IMR-90 (cell line): Measurements from ENCODE around the gene IST1. TPM values are rescaled to one million over a fixed set of nuclear protein-coding genes. Genes with fewer than 3 reads are reported as not detected.

Experiments used
- ATAC-seq: fragments of 200-7000 bp; cut with Tn5 transposase; 2 replicates; pipeline ENCODE4 v1.9.1; 2020; ENCODE audit warnings: low read depth, mild to moderate bottlenecking, moderate library complexity
- BruUV-seq: library from RNA; stranded (reverse); fragments of 400-500 nt; replicated peaks from 2 replicates; lab custom pipeline; 2021; lab: Mats Ljungman, UMichigan
- CTCF ChIA-PET: fragments of 300-600 bp; formaldehyde crosslinking; extraction: SDS; loops from one replicate; lab custom pipeline; 2021; ENCODE audit warnings: antibody characterized with exemption; lab: Yijun Ruan, JAX
- POLR2A ChIA-PET: fragments of 300-600 bp; sonication (Branson Sonifier 250); formaldehyde crosslinking; loops from one replicate; lab custom pipeline; 2022; ENCODE audit warnings: antibody characterized with exemption; ENCODE audit not compliant: unreplicated experiment; lab: Charles Lee
- DNase-seq: peaks from one replicate; pipeline ENCODE4 v3.0.0; 2013
- H2AFZ ChIP-seq: replicated peaks from 2 replicates; pipeline ENCODE3; 2013; ENCODE audit warnings: low read length, mild to moderate bottlenecking; ENCODE audit not compliant: poor library complexity
- H2AK5ac ChIP-seq: 2 replicates; pipeline ENCODE4 v1.6.1; 2013; ENCODE audit warnings: low read depth, low read length, inconsistent platforms
- H2AK9ac ChIP-seq: replicated peaks from 2 replicates; pipeline ENCODE3; 2013; ENCODE audit warnings: mild to moderate bottlenecking, low read depth, low read length, moderate library complexity; ENCODE audit not compliant: poor library complexity
- H2BK120ac ChIP-seq: 2 replicates; pipeline ENCODE4 v1.6.1; 2013; ENCODE audit warnings: low read depth, low read length, inconsistent platforms
- H2BK15ac ChIP-seq: 3 replicates; pipeline ENCODE4 v1.6.1; 2013; ENCODE audit warnings: low read depth, low read length, inconsistent platforms
- H2BK20ac ChIP-seq: 2 replicates; pipeline ENCODE4 v1.6.1; 2013; ENCODE audit warnings: low read depth, mild to moderate bottlenecking, inconsistent platforms, low read length, moderate library complexity
- H2BK5ac ChIP-seq: 2 replicates; pipeline ENCODE4 v1.6.1; 2013; ENCODE audit warnings: mild to moderate bottlenecking, low read depth, low read length, inconsistent platforms; ENCODE audit not compliant: poor library complexity, severe bottlenecking
- H3K14ac ChIP-seq: replicated peaks from 2 replicates; pipeline ENCODE4 v1.6.1; 2013; ENCODE audit warnings: low read depth, low read length, inconsistent platforms
- H3K18ac ChIP-seq: 2 replicates; pipeline ENCODE4 v1.6.1; 2013; ENCODE audit warnings: low read depth, low read length, control low read depth
- H3K23ac ChIP-seq: 2 replicates; pipeline ENCODE4 v1.6.1; 2013; ENCODE audit warnings: low read depth, low read length, inconsistent platforms
- H3K27ac ChIP-seq: 2 replicates; pipeline ENCODE4 v1.5.1; 2013; ENCODE audit warnings: mild to moderate bottlenecking, control low read depth, low read length; ENCODE audit not compliant: insufficient read depth
- H3K27me3 ChIP-seq: 2 replicates; pipeline ENCODE4 v1.6.1; 2013; ENCODE audit warnings: low read length; ENCODE audit not compliant: control insufficient read depth, insufficient read depth
- H3K36me3 ChIP-seq: 2 replicates; pipeline ENCODE4 v1.6.1; 2013; ENCODE audit warnings: low read length, mixed read lengths; ENCODE audit not compliant: control insufficient read depth, insufficient read depth
- H3K4ac ChIP-seq: 2 replicates; pipeline ENCODE4 v1.6.1; 2013; ENCODE audit warnings: low read depth, low read length, inconsistent platforms
- H3K4me1 ChIP-seq: 2 replicates; pipeline ENCODE4 v1.6.1; 2013; ENCODE audit warnings: low read length, mixed read lengths; ENCODE audit not compliant: control insufficient read depth, insufficient read depth
- H3K4me2 ChIP-seq: 2 replicates; pipeline ENCODE4 v1.6.1; 2013; ENCODE audit warnings: low read depth, mild to moderate bottlenecking, control low read depth, low read length, moderate library complexity
- H3K4me3 ChIP-seq: 2 replicates; pipeline ENCODE4 v1.5.1; 2013; ENCODE audit warnings: low read depth, mild to moderate bottlenecking, control low read depth, low read length, moderate library complexity; ENCODE audit not compliant: insufficient read depth
- H3K56ac ChIP-seq: 2 replicates; pipeline ENCODE4 v1.6.1; 2013; ENCODE audit warnings: low read length, inconsistent platforms; ENCODE audit not compliant: insufficient read depth; ENCODE audit errors: extremely low read depth
- H3K79me1 ChIP-seq, 2 experiments: 2 replicates each; pipeline ENCODE4 v1.6.1; 2013; ENCODE audit warnings: low read length in 2 of 2, inconsistent platforms in 1 of 2, low read depth in 1 of 2
- H3K9ac ChIP-seq: 2 replicates; pipeline ENCODE4 v1.6.1; 2013; ENCODE audit warnings: low read depth, low read length, control low read depth
- H3K9me1 ChIP-seq: 2 replicates; pipeline ENCODE4 v1.6.1; 2013; ENCODE audit warnings: low read length, inconsistent platforms; ENCODE audit not compliant: insufficient read depth
- H3K9me3 ChIP-seq: 2 replicates; pipeline ENCODE4 v1.6.1; 2013; ENCODE audit warnings: low read length; ENCODE audit not compliant: control insufficient read depth, insufficient read depth
- H4K20me1 ChIP-seq: 2 replicates; pipeline ENCODE4 v1.6.1; 2013; ENCODE audit warnings: low read length, inconsistent platforms; ENCODE audit not compliant: insufficient read depth
- H4K5ac ChIP-seq: 2 replicates; pipeline ENCODE4 v1.6.1; 2013; ENCODE audit warnings: mild to moderate bottlenecking, low read depth, low read length, control low read depth
- H4K8ac ChIP-seq, 2 experiments: 2 replicates each; pipeline ENCODE4 v1.6.1; 2013; ENCODE audit warnings: low read depth in 2 of 2, low read length in 2 of 2, control low read depth in 1 of 2, inconsistent platforms in 1 of 2
- H4K91ac ChIP-seq: 2 replicates; pipeline ENCODE4 v1.6.1; 2013; ENCODE audit warnings: low read depth, low read length, inconsistent platforms; ENCODE audit not compliant: insufficient read depth
- FOS ChIP-seq: fragments of 150-350 bp; IDR thresholded peaks from 2 replicates; pipeline ENCODE4 v1.6.1; 2016; ENCODE audit warnings: low read depth, low read length
- RAD21 ChIP-seq: IDR thresholded peaks from 2 replicates; pipeline ENCODE4 v1.6.1; 2012; ENCODE audit warnings: low read length, improper control_type of control experiment
- SMC3 ChIP-seq: fragments of 150-350 bp; IDR thresholded peaks from 2 replicates; pipeline ENCODE4 v1.6.1; 2016; ENCODE audit warnings: low read depth, mild to moderate bottlenecking, antibody characterized with exemption, low read length, moderate library complexity
- WGBS, 2 experiments: methylation state at CpG; one replicate each; pipeline versions ENCODE4 v1.1.5 to v1.1.7; 2013; ENCODE audit warnings: missing lambda C conversion rate in 2 of 2; ENCODE audit not compliant: insufficient read length in 1 of 2; ENCODE audit errors: extremely low coverage in 2 of 2; 5-methylcytosine and 5-hydroxymethylcytosine counted together
- dilution Hi-C: fragments of 300-500 bp; cut with HindIII; formaldehyde crosslinking; loops from one replicate; pipeline ENCODE4 v1.14.3; 2018; ENCODE audit warnings: low sequenced_read_pairs; ENCODE audit not compliant: unreplicated experiment
- in situ Hi-C: fragments of 300-500 bp; cut with MboI; formaldehyde crosslinking; loops from 3 replicates; pipeline ENCODE4 v1.14.3; 2019; ENCODE audit warnings: low sequenced_read_pairs, inconsistent platforms, mixed read lengths
- intact Hi-C: fragments of 100-400 bp; cut with micrococcal nuclease; formaldehyde crosslinking; loops from 2 replicates; pipeline ENCODE4 v1.10.0; 2022
- polyA plus RNA-seq, 3 experiments: library from polyadenylated mRNA; depleted of rRNA; stranded (reverse); fragments of >200 nt; gene quantifications; 2 replicates each; pipeline ENCODE4 v1.2.3, GENCODE V29; 2012; ENCODE audit warnings: low replicate concordance in 1 of 3
- total RNA-seq: library from RNA; depleted of rRNA; stranded (reverse); fragments of >200 nt; gene quantifications from 2 replicates; pipeline ENCODE4 v1.2.3, GENCODE V29; 2012
- TF ChIP-seq, protein P1 (sequence below): conservative IDR thresholded peaks from 2 replicates; pipeline ENCODE4 v1.5.1; 2012; ENCODE audit warnings: mild to moderate bottlenecking, low read depth, low read length, improper control_type of control experiment
- TF ChIP-seq, protein P2 (sequence below): fragments of 150-350 bp; IDR thresholded peaks from 2 replicates; pipeline ENCODE4 v1.6.1; 2016; ENCODE audit warnings: low read depth, mild to moderate bottlenecking, low read length, moderate library complexity, borderline replicate concordance

The IST1 gene
- total and polyA plus RNA-seq, 2 of the 4 experiments (the other 2 are of a cell fraction), result 134 to 186 TPM

DNA sequence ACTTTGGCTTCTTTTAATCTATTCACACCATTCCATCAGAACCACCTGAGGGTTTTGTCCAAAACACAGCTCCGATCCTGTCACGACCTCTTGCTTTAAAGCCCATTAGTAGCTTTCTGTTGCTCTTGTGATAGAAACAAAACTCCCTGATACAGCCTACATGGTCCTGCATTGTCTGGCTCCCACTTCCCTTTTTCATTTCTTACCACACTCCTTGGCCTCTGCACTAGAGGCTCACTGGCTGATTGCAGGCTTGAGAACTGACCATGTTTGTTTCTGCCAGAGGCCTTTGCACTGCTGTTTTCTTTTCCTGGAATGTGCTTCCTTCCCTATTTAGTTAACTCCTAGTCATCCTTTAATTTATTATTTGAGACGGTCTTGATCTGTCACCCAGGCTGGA is 23.7 kb downstream of the IST1 start:
- CTCF ChIA-PET, result no interaction called here
- H4K20me1 ChIP-seq, result peaks cover 76% of the 10 kb centered on the region
- peaks cover 54% of the 10 kb centered on the region for H3K36me3 ChIP-seq
- H2AFZ ChIP-seq, result no peak overlapping the region
- H3K27ac ChIP-seq, result no peak overlapping the region
- TF ChIP-seq FOS (no peak), RAD21 (no peak), SMC3 (no peak)
- TF ChIP-seq, protein P1, sequence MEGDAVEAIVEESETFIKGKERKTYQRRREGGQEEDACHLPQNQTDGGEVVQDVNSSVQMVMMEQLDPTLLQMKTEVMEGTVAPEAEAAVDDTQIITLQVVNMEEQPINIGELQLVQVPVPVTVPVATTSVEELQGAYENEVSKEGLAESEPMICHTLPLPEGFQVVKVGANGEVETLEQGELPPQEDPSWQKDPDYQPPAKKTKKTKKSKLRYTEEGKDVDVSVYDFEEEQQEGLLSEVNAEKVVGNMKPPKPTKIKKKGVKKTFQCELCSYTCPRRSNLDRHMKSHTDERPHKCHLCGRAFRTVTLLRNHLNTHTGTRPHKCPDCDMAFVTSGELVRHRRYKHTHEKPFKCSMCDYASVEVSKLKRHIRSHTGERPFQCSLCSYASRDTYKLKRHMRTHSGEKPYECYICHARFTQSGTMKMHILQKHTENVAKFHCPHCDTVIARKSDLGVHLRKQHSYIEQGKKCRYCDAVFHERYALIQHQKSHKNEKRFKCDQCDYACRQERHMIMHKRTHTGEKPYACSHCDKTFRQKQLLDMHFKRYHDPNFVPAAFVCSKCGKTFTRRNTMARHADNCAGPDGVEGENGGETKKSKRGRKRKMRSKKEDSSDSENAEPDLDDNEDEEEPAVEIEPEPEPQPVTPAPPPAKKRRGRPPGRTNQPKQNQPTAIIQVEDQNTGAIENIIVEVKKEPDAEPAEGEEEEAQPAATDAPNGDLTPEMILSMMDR, result no peak
- TF ChIP-seq, protein P2, sequence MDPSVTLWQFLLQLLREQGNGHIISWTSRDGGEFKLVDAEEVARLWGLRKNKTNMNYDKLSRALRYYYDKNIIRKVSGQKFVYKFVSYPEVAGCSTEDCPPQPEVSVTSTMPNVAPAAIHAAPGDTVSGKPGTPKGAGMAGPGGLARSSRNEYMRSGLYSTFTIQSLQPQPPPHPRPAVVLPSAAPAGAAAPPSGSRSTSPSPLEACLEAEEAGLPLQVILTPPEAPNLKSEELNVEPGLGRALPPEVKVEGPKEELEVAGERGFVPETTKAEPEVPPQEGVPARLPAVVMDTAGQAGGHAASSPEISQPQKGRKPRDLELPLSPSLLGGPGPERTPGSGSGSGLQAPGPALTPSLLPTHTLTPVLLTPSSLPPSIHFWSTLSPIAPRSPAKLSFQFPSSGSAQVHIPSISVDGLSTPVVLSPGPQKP, result no peak
- WGBS, 2 experiments, result 50% methylated on average over 2 of the region's 3 CpGs; no CpG with 5 or more reads in 1 of the 2 experiments
- H3K4ac ChIP-seq, result no peak overlapping the region
- intact Hi-C loops, result no loop called here
- H3K14ac ChIP-seq, result no peak overlapping the region
- H3K4me1 ChIP-seq, result peaks cover 5% of the 10 kb centered on the region
- H3K9me1 ChIP-seq, result peaks cover 11% of the 10 kb centered on the region; the same call in 1 of the 2 replicates
- no peak overlapping the region for H2BK5ac ChIP-seq
- H3K9me3 ChIP-seq, result peaks cover 4% of the 10 kb centered on the region
- H3K4me2 ChIP-seq, result no peak overlapping the region
- dilution Hi-C loops, result no loop called here
- no peak overlapping the region for H3K56ac ChIP-seq
- BruUV-seq, result no TSS peak
- peaks cover 37 to 83% of the 10 kb centered on the region in 2 experiments for H3K79me1 ChIP-seq
- no peak overlapping the region for H4K91ac ChIP-seq
- no peak overlapping the region for H4K5ac ChIP-seq
- no peak overlapping the region for H2AK5ac ChIP-seq
- POLR2A ChIA-PET, result no interaction called here
- no peak overlapping the region for H3K4me3 ChIP-seq
- no peak overlapping the region for H3K9ac ChIP-seq
- H2BK15ac ChIP-seq, result no peak overlapping the region
- in situ Hi-C loops, result no loop called here
- no peak overlapping the region for H2BK120ac ChIP-seq
- H2AK9ac ChIP-seq, result no peak overlapping the region
- no peak overlapping the region for H3K23ac ChIP-seq
- H3K27me3 ChIP-seq, result no peaks in the 10 kb centered on the region
- H4K8ac ChIP-seq, result no peak overlapping the region
- no peak for DNase-seq
- no peak for ATAC-seq
- no peak overlapping the region for H2BK20ac ChIP-seq
- no peak overlapping the region for H3K18ac ChIP-seq
